Stimulated activated naive CD8-positive, alpha-beta T cell treated with anti-CD3 and anti-CD28 coated beads, Interleukin-15, amount 100 ng/mL, for 72 hours (primary cell): Measurements from ENCODE around the gene PHF14.
A peak's percentile ranks its signal among the peaks of the same experiment; 100 is the strongest.
"Not testable (repeated sequence)": the region's sequence is repeated elsewhere in the genome, so short reads cannot be mapped to it uniquely, and the experiment has no call there.

ENCODE experiments used
- ATAC-seq: fragments of 150-1000 bp; cut with Tn5 transposase; 2 replicates; pipeline ENCODE4 v1.10.0; 2021; ENCODE audit warnings: mild to moderate bottlenecking, moderate library complexity
- DNase-seq, 2 donors: peaks; one replicate each; pipeline ENCODE4 v3.0.0; 2021 to 2022
- H3K27ac Mint-ChIP-seq, 2 donors: one replicate each; pipeline ENCODE4 v1.8.0; 2022; ENCODE audit warnings: mild to moderate bottlenecking in 2 of 2, mixed read lengths in 2 of 2, moderate library complexity in 2 of 2
- H3K27me3 Mint-ChIP-seq: one replicate; pipeline ENCODE4 v1.8.0; 2022; ENCODE audit warnings: mixed read lengths
- H3K4me1 Mint-ChIP-seq: one replicate; pipeline ENCODE4 v1.8.0; 2022; ENCODE audit warnings: mild to moderate bottlenecking, mixed read lengths
- H3K4me3 Mint-ChIP-seq, 2 donors: one replicate each; pipeline ENCODE4 v1.8.0; 2022; ENCODE audit warnings: mild to moderate bottlenecking in 2 of 2, mixed read lengths in 2 of 2, moderate library complexity in 1 of 2
- H3K9me3 Mint-ChIP-seq, 2 donors: one replicate each; pipeline ENCODE4 v1.8.0; 2022; ENCODE audit warnings: mixed read lengths in 2 of 2

Gene PHF14

GRCh38 chr7:10973061-10973941 is at the start of gene PHF14:
PHF14 (plus strand) TSS chr7:10973872; CDS start chr7:10974324, 452 bp downstream.
- Mint-ChIP-seq H3K4me3 (peak within 1 kb of the TSS; percentile 89 to 92), H3K27me3 (no peaks in the 10 kb centered on the region), H3K27ac (peak within 1 kb of the TSS; percentile 96 to 97), H3K9me3 (peaks cover 0 to 2% of the 10 kb centered on the region in 2 donors), H3K4me1 (peaks cover 41% of the 10 kb centered on the region)
- ATAC-seq, result peak; percentile 98
- peak; percentile 94 to 97 for DNase-seq

- DNase-seq (no peak), ATAC-seq (no peak)
- H3K27me3 Mint-ChIP-seq, result no peaks in the 10 kb centered on the region
- H3K27ac Mint-ChIP-seq, result no peak overlapping the region
- H3K4me3 Mint-ChIP-seq, result no peak overlapping the region
- H3K4me1 Mint-ChIP-seq, result no peaks in the 10 kb centered on the region
- H3K9me3 Mint-ChIP-seq, result no peaks in the 10 kb centered on the region
These were observed 49.3 kb upstream of the PHF14 start for GRCh38 chr7:10924370-10924769.

DNA sequence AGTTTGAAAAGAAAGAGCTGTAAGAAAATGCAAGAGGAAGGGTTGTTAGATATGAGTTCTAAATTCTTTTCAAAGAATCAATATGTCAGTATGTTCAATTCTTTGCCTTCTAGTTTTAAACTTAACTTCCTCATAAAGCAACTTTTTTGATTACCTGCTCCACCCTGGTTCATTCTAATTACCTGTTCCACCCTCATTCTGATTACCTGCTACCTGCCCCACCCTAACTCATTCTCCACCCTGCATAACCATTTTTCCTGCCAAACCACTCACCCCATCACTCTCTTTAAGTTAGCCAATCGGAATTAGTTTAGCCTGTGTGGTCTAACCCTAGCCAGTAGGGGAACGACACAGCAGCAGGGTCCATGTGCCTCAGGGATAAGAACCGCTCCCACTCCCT is 45.5 kb upstream of the PHF14 start:
- ATAC-seq, result not testable (repeated sequence)
- H3K27ac Mint-ChIP-seq, result peak overlapping the region in 1 of 2 donors; percentile 27

DNA sequence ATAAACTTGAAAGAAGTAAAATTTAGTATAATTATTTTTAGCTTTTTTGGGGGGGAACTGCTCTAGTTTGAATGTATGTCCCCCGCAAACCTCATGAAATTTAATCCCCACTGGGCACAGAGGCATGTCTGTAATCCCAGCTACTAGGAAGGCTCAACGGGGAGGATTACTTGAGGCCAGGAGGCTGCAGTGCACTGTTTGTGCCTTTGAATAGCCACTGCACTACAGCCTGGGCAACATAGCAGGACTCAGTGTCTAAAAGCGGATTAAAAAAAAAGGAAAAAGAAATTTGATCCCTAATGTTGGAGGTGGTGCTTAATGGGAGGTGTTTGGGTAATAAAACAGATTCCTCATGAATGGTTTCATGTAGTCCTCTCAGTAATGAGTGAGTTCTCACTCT is 43.1 kb upstream of the PHF14 start:
- Mint-ChIP-seq H3K4me3 (no peak overlapping the region), H3K9me3 (no peaks in the 10 kb centered on the region), H3K27ac (no peak overlapping the region), H3K27me3 (no peaks in the 10 kb centered on the region), H3K4me1 (peaks cover 6% of the 10 kb centered on the region)
- DNase-seq (no peak), ATAC-seq (no peak)

More for the DNA sequence above, 45.5 kb upstream of the PHF14 start:
- not testable (repeated sequence) for H3K4me1 Mint-ChIP-seq, H3K27me3 Mint-ChIP-seq, H3K9me3 Mint-ChIP-seq, DNase-seq, H3K4me3 Mint-ChIP-seq

DNA sequence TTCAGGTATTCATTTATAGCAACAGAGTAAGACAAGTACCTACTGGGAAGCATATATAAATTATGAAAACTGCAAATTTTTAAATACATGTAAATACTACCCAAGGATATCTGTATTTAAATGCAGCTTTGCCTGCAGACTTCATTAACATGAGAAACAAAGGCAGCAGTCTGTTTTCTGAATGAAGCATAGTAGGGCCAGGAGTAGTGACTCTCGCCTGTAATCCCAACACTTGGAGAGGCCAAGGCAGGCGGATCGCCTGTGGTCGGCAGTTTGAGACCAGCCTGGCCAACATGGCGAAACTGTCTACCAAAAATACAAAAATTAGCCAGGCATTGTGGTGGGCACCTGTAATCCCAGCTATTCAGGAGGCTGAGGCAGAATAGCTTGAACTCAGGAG is 42.5 kb upstream of the PHF14 start:
- no peak overlapping the region for H3K27ac Mint-ChIP-seq
- no peak overlapping the region for H3K4me3 Mint-ChIP-seq
- no peaks in the 10 kb centered on the region for H3K9me3 Mint-ChIP-seq
- DNase-seq (no peak), ATAC-seq (no peak)
- no peaks in the 10 kb centered on the region for H3K27me3 Mint-ChIP-seq
- H3K4me1 Mint-ChIP-seq, result peaks cover 12% of the 10 kb centered on the region

- ATAC-seq (no peak), DNase-seq (no peak)
- Mint-ChIP-seq H3K4me1 (peaks cover 32% of the 10 kb centered on the region), H3K4me3 (no peak overlapping the region), H3K9me3 (no peaks in the 10 kb centered on the region), H3K27ac (no peak overlapping the region), H3K27me3 (no peaks in the 10 kb centered on the region)
These were observed 39.4 kb upstream of the PHF14 start for GRCh38 chr7:10934292-10934691.

DNA sequence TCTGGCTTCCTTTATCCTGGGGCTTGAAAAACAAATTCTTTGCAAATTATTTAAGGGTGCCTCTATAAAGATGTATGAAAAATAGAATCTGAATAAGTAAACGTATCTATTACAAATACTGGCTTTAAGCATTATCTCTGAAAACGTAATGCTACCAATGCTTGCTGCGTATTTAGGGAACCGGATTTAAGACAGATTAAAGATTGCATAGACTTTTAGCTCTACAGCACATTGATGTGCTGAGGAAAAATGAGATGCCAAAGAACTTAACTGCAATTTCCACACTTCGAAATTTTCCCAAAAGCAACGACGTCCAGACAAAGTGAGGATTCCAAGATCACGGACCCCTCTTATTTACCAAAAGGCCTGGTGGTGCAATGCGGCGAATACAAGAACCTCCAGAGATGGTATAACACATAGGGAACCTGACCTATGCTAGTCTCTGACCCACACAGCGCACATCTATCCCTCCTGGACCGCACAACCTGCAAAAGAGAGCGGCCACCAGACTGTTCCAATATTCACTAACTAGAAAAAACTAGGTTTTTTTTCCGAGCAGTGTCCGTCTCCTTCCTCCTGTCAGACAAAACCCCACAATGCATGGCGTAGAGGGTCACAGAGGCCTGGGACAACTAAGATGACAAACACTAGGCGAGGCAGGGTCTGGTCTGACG is 34.3 kb upstream of the PHF14 start:
- H3K9me3 Mint-ChIP-seq, result no peaks in the 10 kb centered on the region
- peak in 1 of 2 donors; percentile 2 for DNase-seq

DNA sequence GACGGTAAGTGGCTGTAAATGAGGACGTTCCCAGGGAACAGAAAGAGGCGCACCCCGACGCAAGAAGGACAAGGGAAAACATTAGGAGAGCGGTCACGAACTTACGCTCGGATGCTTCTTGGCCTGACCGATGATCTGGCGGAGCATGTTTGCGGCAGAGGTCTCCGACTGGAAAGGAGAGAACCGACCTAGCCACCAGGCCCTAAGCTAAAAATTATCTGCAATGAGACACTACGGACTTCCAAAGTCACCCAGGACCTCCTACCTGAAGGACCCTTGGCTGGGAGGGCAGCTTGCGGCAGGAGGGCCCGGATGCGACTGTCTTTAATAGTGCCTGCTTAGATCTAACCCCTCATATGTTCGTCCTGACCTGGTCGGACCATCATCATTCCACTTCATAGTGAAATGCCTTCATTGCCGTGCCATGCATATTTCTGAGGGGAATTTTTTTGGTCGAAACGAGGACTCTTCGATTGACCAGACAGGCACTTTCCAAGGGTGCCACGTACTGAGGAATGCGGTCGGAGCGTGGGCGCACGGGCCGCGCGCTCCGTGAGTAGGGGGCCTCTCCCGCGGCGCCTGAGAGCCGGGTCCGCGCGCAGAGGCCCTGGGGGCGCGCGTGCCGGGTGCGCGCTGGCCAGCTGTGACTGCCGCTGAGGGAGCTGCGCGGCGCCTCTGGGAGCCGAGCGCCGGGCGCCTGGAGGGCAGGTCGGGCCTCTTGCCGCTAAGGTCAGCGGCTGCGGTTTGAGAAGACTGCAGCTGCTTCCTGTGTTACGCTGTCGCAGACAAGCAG is 33.6 kb upstream of the PHF14 start:
- H3K27me3 Mint-ChIP-seq, result no peaks in the 10 kb centered on the region
- H3K27ac Mint-ChIP-seq, result no peak overlapping the region
- peaks cover 30% of the 10 kb centered on the region for H3K4me1 Mint-ChIP-seq
- ATAC-seq (peak; percentile 96), DNase-seq (peak; percentile 90 to 92)
- H3K4me3 Mint-ChIP-seq, result no peak overlapping the region
- no peaks in the 10 kb centered on the region for H3K9me3 Mint-ChIP-seq

More for the DNA sequence above, 34.3 kb upstream of the PHF14 start:
- no peak overlapping the region for H3K27ac Mint-ChIP-seq
- peak; percentile 21 for ATAC-seq
- no peak overlapping the region for H3K4me3 Mint-ChIP-seq
- peaks cover 32% of the 10 kb centered on the region for H3K4me1 Mint-ChIP-seq
- H3K27me3 Mint-ChIP-seq, result no peaks in the 10 kb centered on the region

GRCh38 chr7:10940704-10941355 is 32.8 kb upstream of the PHF14 start:
- Mint-ChIP-seq H3K4me3 (no peak overlapping the region), H3K27ac (no peak overlapping the region), H3K27me3 (no peaks in the 10 kb centered on the region), H3K9me3 (no peaks in the 10 kb centered on the region), H3K4me1 (peaks cover 23% of the 10 kb centered on the region)
- DNase-seq, result peak; percentile 3 to 13
- ATAC-seq, result no peak

- Mint-ChIP-seq H3K27me3 (peaks cover 7% of the 10 kb centered on the region), H3K9me3 (peaks cover 9 to 10% of the 10 kb centered on the region in 2 donors), H3K27ac (no peak overlapping the region), H3K4me1 (peaks cover 4% of the 10 kb centered on the region), H3K4me3 (no peak overlapping the region)
- ATAC-seq (no peak), DNase-seq (no peak)
These were observed 23.2 kb upstream of the PHF14 start for GRCh38 chr7:10950494-10950893.

DNA sequence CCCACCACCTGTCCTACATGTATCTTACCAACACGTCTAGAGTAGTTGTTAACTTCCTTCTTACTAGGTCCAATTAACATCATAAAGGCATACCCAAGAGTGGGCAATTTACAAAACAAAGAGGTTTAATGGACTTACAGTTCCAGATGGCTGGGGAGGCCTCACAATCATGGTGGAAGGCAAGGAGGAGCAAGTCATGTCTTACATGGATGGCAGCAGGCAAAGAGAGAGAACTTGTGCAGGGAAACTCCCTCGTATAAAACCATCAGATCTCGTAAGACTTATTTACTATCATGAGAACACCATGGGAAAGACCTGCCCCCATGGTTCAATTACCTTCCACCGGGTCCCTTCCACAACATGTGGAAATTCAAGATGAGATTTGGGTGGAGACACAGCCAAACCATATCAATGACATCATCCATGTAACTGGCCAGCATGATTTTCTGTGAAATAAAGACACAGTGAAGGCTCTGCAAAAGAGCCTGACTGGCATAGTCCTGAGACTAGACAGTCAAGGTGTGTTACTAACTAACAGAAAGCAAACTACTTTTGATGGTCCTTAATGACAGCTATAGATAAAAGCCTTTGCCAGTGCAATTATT is 22.6 kb upstream of the PHF14 start:
- peaks cover 9 to 10% of the 10 kb centered on the region in 2 donors for H3K9me3 Mint-ChIP-seq
- H3K4me3 Mint-ChIP-seq, H3K27ac Mint-ChIP-seq, H3K4me1 Mint-ChIP-seq, ATAC-seq, DNase-seq, H3K27me3 Mint-ChIP-seq: not testable (repeated sequence)

GRCh38 chr7:10952588-10952987 is 21.1 kb upstream of the PHF14 start:
- ATAC-seq, result no peak
- H3K4me1 Mint-ChIP-seq, result peaks cover 4% of the 10 kb centered on the region
- no peak overlapping the region for H3K27ac Mint-ChIP-seq
- no peak for DNase-seq
- H3K9me3 Mint-ChIP-seq, result peaks cover 9 to 10% of the 10 kb centered on the region in 2 donors
- peaks cover 4% of the 10 kb centered on the region for H3K27me3 Mint-ChIP-seq
- no peak overlapping the region for H3K4me3 Mint-ChIP-seq

GRCh38 chr7:10953078-10953750 is 20.5 kb upstream of the PHF14 start:
- not testable (repeated sequence) for ATAC-seq, H3K27me3 Mint-ChIP-seq

GRCh38 chr7:10956528-10956927 is 17.1 kb upstream of the PHF14 start:
- Mint-ChIP-seq H3K27me3 (peaks cover 20% of the 10 kb centered on the region), H3K4me1 (peaks cover 4% of the 10 kb centered on the region), H3K4me3 (no peak overlapping the region), H3K9me3 (peaks cover 3 to 17% of the 10 kb centered on the region in 2 donors), H3K27ac (peak overlapping the region in 1 of 2 donors; percentile 56)
- ATAC-seq (no peak), DNase-seq (no peak)

More at GRCh38 chr7:10953078-10953750, 20.5 kb upstream of the PHF14 start:
- not testable (repeated sequence) for DNase-seq, H3K4me1 Mint-ChIP-seq, H3K4me3 Mint-ChIP-seq
- Mint-ChIP-seq H3K9me3 (peaks cover 9 to 10% of the 10 kb centered on the region in 2 donors), H3K27ac (peak overlapping the region in 1 of 2 donors; percentile 3)
